Coronary artery (tissue), 2 donors: ENCODE measurements around the gene GSTA1.
"Not testable (repeated sequence)": the region's sequence is repeated elsewhere in the genome, so short reads cannot be mapped to it uniquely, and the experiment has no call there.

Source experiments
- DNase-seq: peaks from one replicate; pipeline ENCODE4 v3.0.0-alpha.2; 2017; ENCODE audit warnings: low spot score
- H3K27ac ChIP-seq, 2 donors: fragments of 200-600 bp; sonication (generic); one replicate each; pipeline ENCODE4 v1.5.1; 2016 to 2019
- H3K4me3 ChIP-seq: fragments of 200-600 bp; sonication (generic); 2 replicates; pipeline ENCODE4 v1.5.1; 2016; ENCODE audit warnings: mild to moderate bottlenecking, moderate library complexity
- TF ChIP-seq, protein P1 (sequence below): fragments of 200-600 bp; sonication (generic); IDR thresholded peaks from one replicate; pipeline ENCODE4 v1.5.1; 2019; ENCODE audit warnings: antibody characterized with exemption

Gene GSTA1

DNA sequence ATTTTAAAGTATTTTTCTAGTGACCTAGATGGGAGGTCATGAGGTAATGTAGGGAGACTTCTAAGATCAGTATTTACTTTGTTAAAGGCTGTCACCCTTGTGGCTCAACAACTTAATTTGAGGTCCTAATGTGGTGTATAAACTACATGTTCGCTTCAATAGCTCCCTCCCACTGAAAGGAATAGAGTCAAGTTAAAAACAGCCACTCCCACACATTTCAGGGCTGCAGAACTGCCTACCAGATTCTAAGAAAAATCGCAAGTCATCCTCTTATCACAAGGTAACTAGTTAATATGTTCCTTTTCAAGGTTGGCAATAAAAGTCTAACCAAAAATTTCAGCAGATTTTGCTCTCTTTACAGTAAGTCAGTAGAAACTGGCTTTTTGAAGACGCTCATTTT is 15.1 kb downstream of the GSTA1 start:
- TF ChIP-seq, protein P1, sequence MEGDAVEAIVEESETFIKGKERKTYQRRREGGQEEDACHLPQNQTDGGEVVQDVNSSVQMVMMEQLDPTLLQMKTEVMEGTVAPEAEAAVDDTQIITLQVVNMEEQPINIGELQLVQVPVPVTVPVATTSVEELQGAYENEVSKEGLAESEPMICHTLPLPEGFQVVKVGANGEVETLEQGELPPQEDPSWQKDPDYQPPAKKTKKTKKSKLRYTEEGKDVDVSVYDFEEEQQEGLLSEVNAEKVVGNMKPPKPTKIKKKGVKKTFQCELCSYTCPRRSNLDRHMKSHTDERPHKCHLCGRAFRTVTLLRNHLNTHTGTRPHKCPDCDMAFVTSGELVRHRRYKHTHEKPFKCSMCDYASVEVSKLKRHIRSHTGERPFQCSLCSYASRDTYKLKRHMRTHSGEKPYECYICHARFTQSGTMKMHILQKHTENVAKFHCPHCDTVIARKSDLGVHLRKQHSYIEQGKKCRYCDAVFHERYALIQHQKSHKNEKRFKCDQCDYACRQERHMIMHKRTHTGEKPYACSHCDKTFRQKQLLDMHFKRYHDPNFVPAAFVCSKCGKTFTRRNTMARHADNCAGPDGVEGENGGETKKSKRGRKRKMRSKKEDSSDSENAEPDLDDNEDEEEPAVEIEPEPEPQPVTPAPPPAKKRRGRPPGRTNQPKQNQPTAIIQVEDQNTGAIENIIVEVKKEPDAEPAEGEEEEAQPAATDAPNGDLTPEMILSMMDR = no peak
- DNase-seq = no peak
- Histone ChIP-seq H3K27ac (no peak overlapping the region), H3K4me3 (no peak overlapping the region)

DNA sequence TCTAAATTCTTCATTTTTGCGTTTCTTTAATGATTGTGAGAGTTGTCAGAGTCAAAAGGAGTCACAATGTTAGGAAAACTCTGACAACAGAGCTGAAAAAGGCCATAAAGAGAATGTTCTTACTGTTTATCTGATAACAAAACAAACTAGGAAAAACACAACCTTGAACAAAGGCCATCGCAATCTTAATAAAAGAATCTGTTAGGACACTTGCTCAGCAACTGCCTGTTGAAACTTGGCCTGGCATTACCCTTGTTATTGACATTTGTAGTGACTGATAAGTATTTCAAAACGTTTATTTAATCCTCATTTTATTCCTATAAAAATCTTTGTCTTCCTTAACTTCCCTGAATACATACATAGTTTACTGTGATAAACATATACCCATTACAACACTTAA is 15.7 kb downstream of the GSTA1 start:
- no peak for DNase-seq
- TF ChIP-seq, protein P1 = no peak
- H3K27ac ChIP-seq = no peak overlapping the region
- no peak overlapping the region for H3K4me3 ChIP-seq

DNA sequence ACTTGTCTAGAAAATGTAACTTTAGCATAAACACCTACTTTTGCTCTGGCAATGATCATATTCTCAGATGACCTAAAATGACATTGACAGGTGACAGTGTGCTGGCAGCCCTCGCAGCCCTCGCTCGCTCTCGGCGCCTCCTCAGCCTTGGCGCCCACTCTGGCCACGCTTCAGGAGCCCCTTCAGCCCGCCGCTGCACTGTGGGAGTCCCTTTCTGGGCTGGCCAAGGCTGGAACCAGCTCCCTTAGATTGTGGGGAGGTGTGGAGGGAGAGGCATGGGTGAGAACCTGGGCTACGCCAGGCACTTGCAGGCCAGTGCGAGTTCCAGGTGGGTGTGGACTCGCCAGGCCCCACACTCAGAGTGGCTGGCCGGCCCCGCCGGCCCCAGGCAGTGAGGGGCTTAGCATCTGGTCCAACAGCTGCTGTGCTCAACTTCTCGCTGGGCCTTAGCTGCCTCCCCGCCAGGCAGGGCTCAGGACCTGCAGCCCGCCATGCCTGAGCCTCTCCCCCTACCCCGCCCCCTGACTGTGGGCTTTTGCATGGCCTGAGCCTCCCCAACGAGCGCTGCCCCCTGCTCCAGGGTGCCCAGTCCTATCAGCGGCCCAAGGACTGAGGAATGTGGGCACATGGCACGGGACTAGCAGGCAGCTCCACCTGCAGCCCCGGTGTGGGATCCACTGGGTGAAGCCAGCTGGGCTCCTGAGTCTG is 17.2 kb downstream of the GSTA1 start:
- Histone ChIP-seq H3K4me3 (no peak overlapping the region), H3K27ac (no peak overlapping the region)
- DNase-seq = no peak
- TF ChIP-seq, protein P1 = no peak

DNA sequence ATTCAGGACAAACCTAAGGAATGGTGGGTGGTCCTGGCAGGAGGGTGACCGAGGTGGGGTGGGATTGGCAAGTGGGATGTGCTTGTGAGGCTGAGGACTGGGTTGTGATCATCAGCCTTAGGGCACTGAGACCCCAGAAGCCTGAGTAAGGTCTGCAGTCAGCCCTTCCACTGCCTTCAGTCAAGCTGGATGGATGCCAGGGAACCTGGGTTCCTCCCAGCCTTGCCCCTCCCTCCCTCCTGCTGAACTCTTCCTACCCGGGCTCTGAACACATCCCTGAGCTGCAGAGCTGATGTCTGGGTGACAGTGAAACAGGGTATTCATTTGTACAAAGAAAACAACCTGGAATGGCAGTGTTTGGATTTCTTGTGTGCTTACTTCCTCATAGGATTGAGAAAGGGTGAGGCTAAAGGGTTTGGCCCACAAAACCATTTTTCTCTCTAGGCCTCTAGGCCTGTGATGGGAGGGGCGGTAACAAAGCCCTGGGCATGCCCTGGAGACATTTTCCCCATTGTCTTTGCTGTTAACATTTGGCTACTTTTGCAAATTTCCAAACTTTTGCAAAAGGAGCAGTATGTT is 20.8 kb downstream of the GSTA1 start:
- DNase-seq, H3K27ac ChIP-seq, H3K4me3 ChIP-seq: not testable (repeated sequence)

DNA sequence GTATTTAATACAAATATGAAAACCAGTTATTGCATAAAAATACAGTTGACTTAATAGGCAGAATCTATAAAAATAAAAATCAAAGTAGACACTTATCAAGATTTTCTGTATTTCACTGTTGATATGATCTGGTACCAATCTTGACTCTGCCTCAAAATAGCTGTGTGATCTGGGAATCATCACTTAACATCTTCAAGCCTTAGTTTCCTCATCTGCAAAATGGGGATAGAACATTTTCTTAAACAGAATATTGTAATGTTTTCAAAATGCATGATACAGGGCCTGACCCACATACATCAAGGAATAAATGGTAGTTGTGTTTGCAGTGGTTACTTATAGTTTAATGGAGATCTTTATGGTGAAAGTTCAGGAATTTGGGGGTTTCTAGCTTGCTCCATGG is 21.4 kb downstream of the GSTA1 start:
- DNase-seq, H3K4me3 ChIP-seq, H3K27ac ChIP-seq: not testable (repeated sequence)

DNA sequence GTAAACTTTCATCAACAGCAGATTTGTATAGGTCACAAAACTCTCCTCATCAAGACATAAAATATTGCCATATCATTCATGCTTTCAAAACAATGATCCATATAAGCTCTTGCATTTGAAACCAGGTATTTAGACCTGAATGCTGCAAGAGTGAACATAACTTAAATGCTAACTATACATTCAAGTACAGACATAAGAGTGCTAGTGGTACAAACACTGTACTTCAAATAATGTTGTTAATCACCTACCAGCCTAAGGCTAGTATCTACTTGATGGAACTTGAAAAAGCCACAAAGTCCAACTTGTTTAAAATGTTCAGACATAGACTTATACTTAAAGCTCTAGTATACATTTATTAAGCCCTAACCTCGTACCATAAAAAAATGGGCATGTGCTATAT is 24.4 kb downstream of the GSTA1 start:
- no peak overlapping the region for H3K27ac ChIP-seq
- TF ChIP-seq, protein P1 = no peak
- no peak for DNase-seq
- H3K4me3 ChIP-seq = no peak overlapping the region

DNA sequence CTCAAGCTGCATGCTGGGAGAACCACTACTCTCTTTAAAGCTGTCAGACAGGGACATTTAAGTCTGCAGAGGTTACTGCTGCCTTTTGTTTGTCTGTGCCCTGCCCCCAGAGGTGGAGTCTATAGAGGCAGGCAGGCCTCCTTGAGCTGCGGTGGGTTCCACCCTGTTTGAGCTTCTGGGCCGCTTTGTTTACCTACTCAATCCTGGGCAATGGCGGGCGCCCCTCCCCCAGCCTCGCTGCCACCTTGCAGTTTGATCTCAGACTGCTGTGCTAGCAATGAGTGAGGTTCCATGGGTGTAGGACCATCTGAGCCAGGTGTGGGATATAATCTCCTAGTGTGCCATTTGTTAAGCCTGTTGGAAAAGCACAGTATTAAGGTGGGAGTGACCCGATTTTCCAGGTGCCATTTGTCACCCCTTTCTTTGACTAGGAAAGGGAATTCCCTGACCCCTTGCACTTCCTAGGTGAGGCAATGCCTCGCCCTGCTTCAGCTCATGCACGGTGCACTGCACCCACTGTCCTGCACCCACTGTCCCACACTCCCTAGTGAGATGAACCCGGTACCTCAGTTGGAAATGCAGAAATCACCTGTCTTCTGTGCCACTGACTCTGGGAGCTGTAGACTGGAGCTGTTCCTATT is 26.8 kb downstream of the GSTA1 start:
- not testable (repeated sequence) for H3K27ac ChIP-seq, DNase-seq

DNA sequence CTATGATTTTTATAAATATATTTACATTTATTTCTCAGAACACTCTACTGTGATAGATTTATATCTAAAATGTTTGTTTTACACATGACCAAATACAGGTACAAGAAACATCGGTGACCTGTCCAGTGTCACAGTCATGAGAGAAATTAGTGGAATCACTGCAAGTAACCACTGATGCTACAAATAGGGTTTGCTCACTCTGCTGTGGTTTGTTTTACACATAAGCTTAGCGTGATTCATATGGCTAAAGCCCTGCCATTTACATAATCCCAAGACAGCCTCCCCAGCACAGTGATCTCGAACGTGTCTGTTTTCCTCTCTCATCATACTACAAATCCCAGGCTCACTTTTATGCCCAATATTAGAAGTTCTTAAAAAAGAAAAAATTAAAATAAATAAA is 34.2 kb downstream of the GSTA1 start:
- H3K4me3 ChIP-seq, DNase-seq, H3K27ac ChIP-seq: not testable (repeated sequence)

More for the DNA sequence above, 26.8 kb downstream of the GSTA1 start:
- not testable (repeated sequence) for H3K4me3 ChIP-seq

DNA sequence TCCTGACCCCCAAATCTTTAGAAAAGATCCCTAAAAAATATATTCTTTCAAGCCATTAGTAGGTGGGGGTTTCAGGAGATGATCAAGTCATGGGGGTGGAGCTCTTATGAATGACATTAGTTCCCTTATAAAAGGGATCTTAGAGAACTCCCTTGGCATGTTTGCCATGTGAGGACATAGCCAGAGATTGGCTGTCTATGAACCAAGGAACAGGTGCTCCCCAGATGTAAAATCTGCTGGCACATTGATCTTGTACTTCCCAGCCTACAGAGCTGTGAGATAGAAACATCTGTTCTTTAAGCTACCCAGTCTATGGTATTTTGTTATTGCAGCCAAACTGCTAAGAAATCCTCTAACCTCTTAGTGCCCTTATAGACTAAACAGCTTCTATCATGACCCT is 36.0 kb downstream of the GSTA1 start:
- H3K27ac ChIP-seq, H3K4me3 ChIP-seq, DNase-seq: not testable (repeated sequence)

DNA sequence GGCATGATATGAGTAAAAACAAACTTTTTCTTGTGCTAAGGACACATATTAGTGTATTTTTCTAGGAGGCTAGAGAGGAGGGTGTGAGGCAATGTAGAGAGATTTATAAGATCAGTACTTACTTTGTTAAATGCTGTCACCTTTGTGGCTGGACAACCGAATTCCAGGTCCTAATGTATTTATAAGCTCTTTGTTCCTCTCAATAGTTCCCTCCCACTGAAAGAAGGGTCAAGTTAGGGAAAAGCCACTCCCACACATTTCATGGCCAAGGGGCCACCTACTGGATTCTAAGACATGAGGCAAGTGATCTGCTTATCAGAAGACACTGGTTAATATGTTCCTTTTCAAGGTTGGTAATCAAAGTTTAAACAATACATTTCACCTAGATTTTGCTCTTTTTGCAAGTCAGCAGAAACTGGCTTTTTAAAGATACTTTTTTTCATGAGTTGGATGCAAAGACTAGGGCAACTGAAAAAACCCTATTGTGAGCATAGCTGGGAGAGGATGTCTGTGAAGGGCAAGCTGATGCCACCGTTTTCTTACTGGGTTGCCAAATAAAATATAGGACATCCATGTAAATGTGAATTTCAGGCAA is 40.2 kb downstream of the GSTA1 start, which contains the start of gene GSTA2:
TSS of gene GSTA2 (minus strand) at position 154 of the 595 bp plus-strand sequence. CDS start 5,528 bp downstream, outside the sequence.
- DNase-seq, H3K27ac ChIP-seq, H3K4me3 ChIP-seq: not testable (repeated sequence)

DNA sequence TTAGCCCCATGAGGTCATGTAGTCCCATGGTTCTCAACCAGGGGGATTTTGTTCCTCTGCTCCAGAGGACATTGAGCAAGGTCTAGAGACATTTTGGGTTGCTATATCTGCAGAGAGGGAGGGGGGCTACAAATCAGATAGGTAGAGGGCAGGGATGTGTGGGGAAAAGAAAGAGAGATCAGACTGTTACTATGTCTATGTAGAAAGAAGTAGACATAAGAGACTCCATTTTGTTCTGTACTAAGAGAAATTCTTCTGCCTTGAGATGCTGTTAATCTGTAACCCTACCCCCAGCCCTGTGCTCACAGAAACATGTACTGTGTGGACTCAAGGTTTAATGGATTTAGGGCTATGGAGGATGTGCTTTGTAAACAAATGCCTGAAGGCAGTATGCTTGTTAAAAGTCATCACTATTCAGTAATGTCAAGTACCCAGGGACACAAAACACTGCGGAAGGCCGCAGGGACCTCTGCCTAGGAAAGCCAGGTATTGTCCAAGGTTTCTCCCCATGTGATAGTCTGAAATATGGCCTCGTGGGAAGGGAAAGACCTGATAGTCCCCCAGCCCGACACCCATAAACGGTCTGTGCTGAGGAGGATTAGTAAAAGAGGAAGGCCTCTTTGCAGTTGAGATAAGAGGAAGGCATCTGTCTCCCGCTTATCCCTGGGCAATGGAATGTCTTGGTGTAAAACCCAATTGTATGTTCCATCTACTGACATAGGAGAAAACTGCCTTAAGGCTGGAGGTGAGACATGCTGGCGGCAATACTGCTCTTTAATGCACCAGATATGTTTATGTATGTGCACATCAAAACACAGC is 41.7 kb downstream of the GSTA1 start:
- not testable (repeated sequence) for DNase-seq, H3K27ac ChIP-seq, H3K4me3 ChIP-seq
